GM23248 (cell line): ENCODE results near the gene ACTN2.

Experiments used
- EZH2 ChIP-seq: fragments of 200-600 bp; sonication (generic); IDR thresholded peaks from 2 replicates; pipeline ENCODE4 v1.6.1; 2018; ENCODE audit warnings: antibody characterized with exemption, mild to moderate bottlenecking; ENCODE audit not compliant: insufficient read depth, poor library complexity, severe bottlenecking
- EZH2phosphoT487 ChIP-seq: fragments of 200-600 bp; sonication (generic); IDR thresholded peaks from 2 replicates; pipeline ENCODE4 v1.6.1; 2018; ENCODE audit warnings: antibody characterized with exemption, moderate library complexity, mild to moderate bottlenecking, low read depth; ENCODE audit not compliant: insufficient read depth

- TF ChIP-seq EZH2phosphoT487 (no peak), EZH2 (no peak)
These were observed 121.7 kb downstream of the ACTN2 start for GRCh38 chr1:236808005-236808404.
